H1 (cell line): ENCODE measurements around the gene ASXL2. TPM values are rescaled to one million over a fixed set of nuclear protein-coding genes. Genes with fewer than 3 reads are reported as not detected.

Experiments
- CTCF ChIA-PET: fragments of 300-600 bp; sonication (Branson Sonifier 250); formaldehyde crosslinking; loops from one replicate; lab custom pipeline; 2021; ENCODE audit not compliant: partially characterized antibody; lab: Charles Lee
- POLR2A ChIA-PET: fragments of 300-600 bp; sonication (Branson Sonifier 250); formaldehyde crosslinking; loops from one replicate; lab custom pipeline; 2021; ENCODE audit warnings: inconsistent platforms; ENCODE audit not compliant: partially characterized antibody; lab: Charles Lee
- DNase-seq, 2 experiments: peaks; one replicate each; pipeline versions ENCODE4 v3.0.0 to v3.0.0-alpha.2; 2010 to 2022; ENCODE audit warnings: low spot score in 2 of 2, low read depth in 1 of 2, mixed read lengths in 1 of 2
- FAIRE-seq: peaks from 2 replicates; lab custom pipeline; 2011; peaks lifted over from hg19 to GRCh38; lab: Jason Lieb, UNC
- H2AFZ ChIP-seq: 2 replicates; pipeline ENCODE4 v1.8.1; 2012; ENCODE audit warnings: low read length, inconsistent platforms
- H2AK5ac ChIP-seq: 2 replicates; pipeline ENCODE4 v1.6.1; 2013; ENCODE audit warnings: low read depth, low read length
- H2BK120ac ChIP-seq: replicated peaks from 2 replicates; pipeline ENCODE3; 2013; ENCODE audit warnings: low read depth, low read length, inconsistent platforms
- H2BK12ac ChIP-seq: 2 replicates; pipeline ENCODE4 v1.6.1; 2013; ENCODE audit warnings: low read depth, low read length
- H2BK15ac ChIP-seq: 2 replicates; pipeline ENCODE4 v1.6.1; 2013; ENCODE audit warnings: low read length
- H2BK20ac ChIP-seq: 2 replicates; pipeline ENCODE4 v1.6.1; 2013; ENCODE audit warnings: low read length
- H2BK5ac ChIP-seq: 2 replicates; pipeline ENCODE4 v1.6.1; 2013; ENCODE audit warnings: low read depth, low read length
- H3K14ac ChIP-seq: 2 replicates; pipeline ENCODE4 v1.6.1; 2013; ENCODE audit warnings: inconsistent platforms; ENCODE audit not compliant: insufficient read length
- H3K18ac ChIP-seq: 2 replicates; pipeline ENCODE4 v1.6.1; 2013; ENCODE audit warnings: low read length; ENCODE audit errors: extremely low read depth
- H3K23ac ChIP-seq: 2 replicates; pipeline ENCODE4 v1.6.1; 2013; ENCODE audit warnings: inconsistent platforms; ENCODE audit not compliant: insufficient read length
- H3K23me2 ChIP-seq: 2 replicates; pipeline ENCODE4 v1.6.1; 2013; ENCODE audit warnings: low read depth, low read length
- H3K27ac ChIP-seq: 2 replicates; pipeline ENCODE4 v1.6.1; 2011; ENCODE audit warnings: low read depth, low read length, inconsistent platforms
- H3K27me3 ChIP-seq, 4 experiments: replicated peaks in 1 of 4; 1 replicate in 1 of 4; 2 replicates in 3 of 4; pipeline versions ENCODE4 v1.6.1 to v1.8.1; 2011 to 2013; ENCODE audit warnings: low read length in 3 of 4, mild to moderate bottlenecking in 3 of 4, inconsistent platforms in 2 of 4, mixed read lengths in 2 of 4, moderate library complexity in 1 of 4; ENCODE audit not compliant: control insufficient read depth in 3 of 4, insufficient read depth in 3 of 4; ENCODE audit errors: extremely low read depth in 1 of 4
- H3K36me3 ChIP-seq, 4 experiments: 2 replicates each; pipeline versions ENCODE4 v1.6.1 to v1.8.1; 2011 to 2013; ENCODE audit warnings: mild to moderate bottlenecking in 4 of 4, low read length in 3 of 4, moderate library complexity in 2 of 4, control low read depth in 1 of 4, inconsistent platforms in 1 of 4; ENCODE audit not compliant: insufficient read depth in 4 of 4, control insufficient read depth in 2 of 4
- H3K4ac ChIP-seq: replicated peaks from 2 replicates; pipeline ENCODE3; 2013; ENCODE audit warnings: low read length, low read depth, mixed read lengths, inconsistent platforms; ENCODE audit not compliant: insufficient read length
- H3K4me1 ChIP-seq, 4 experiments: replicated peaks in 1 of 4; 1 replicate in 1 of 4; 2 replicates in 3 of 4; pipeline versions ENCODE4 v1.6.1 to v1.8.1; 2011 to 2013; ENCODE audit warnings: low read length in 3 of 4, inconsistent platforms in 2 of 4, mixed read lengths in 1 of 4; ENCODE audit not compliant: insufficient read depth in 4 of 4, control insufficient read depth in 3 of 4
- H3K4me2 ChIP-seq, 2 experiments: 2 replicates each; pipeline versions ENCODE4 v1.6.1 to v1.8.1; 2011 to 2013; ENCODE audit warnings: low read depth in 2 of 2, low read length in 2 of 2, control low read depth in 1 of 2, inconsistent platforms in 1 of 2, mild to moderate bottlenecking in 1 of 2; ENCODE audit not compliant: insufficient read depth in 1 of 2
- H3K4me3 ChIP-seq, 4 experiments: fragments of 200-600, 300-600 bp in 1 of 4; sonication (generic), shearing (Covaris generic), sonication (Bioruptor Twin) in 1 of 4; 2 replicates each; pipeline versions ENCODE4 v1.5.1 to v1.8.1; 2011 to 2016; ENCODE audit warnings: low read length in 4 of 4, low read depth in 3 of 4, control low read depth in 2 of 4, inconsistent platforms in 2 of 4, mild to moderate bottlenecking in 2 of 4, mixed read lengths in 1 of 4, moderate library complexity in 1 of 4; ENCODE audit not compliant: insufficient read depth in 2 of 4; ENCODE audit errors: extremely low read depth in 1 of 4
- H3K56ac ChIP-seq: replicated peaks from 2 replicates; pipeline ENCODE3; 2013; ENCODE audit warnings: low read depth, mild to moderate bottlenecking, mixed read lengths, low read length, inconsistent platforms; ENCODE audit not compliant: insufficient read length
- H3K79me1 ChIP-seq: 2 replicates; pipeline ENCODE4 v1.6.1; 2013; ENCODE audit warnings: low read depth, low read length, control low read depth
- H3K79me2 ChIP-seq, 2 experiments: 2 replicates each; pipeline versions ENCODE4 v1.6.1 to v1.8.1; 2012 to 2013; ENCODE audit warnings: low read length in 2 of 2, mild to moderate bottlenecking in 2 of 2, inconsistent platforms in 1 of 2; ENCODE audit not compliant: insufficient read depth in 2 of 2, control insufficient read depth in 1 of 2
- H3K9ac ChIP-seq, 4 experiments: replicated peaks in 1 of 4; 1 replicate in 1 of 4; 2 replicates in 3 of 4; pipeline versions ENCODE4 v1.6.1 to v1.8.1; 2011 to 2013; ENCODE audit warnings: low read depth in 3 of 4, low read length in 3 of 4, control low read depth in 2 of 4, mild to moderate bottlenecking in 2 of 4, moderate library complexity in 2 of 4, inconsistent platforms in 1 of 4; ENCODE audit errors: extremely low read depth in 1 of 4
- H3K9me3 ChIP-seq, 2 experiments: 2 replicates each; pipeline versions ENCODE4 v1.6.1 to v1.8.1; 2012 to 2013; ENCODE audit warnings: mild to moderate bottlenecking in 2 of 2, moderate library complexity in 2 of 2, control low read depth in 1 of 2, inconsistent platforms in 1 of 2, low read depth in 1 of 2, low read length in 1 of 2, mixed read lengths in 1 of 2; ENCODE audit not compliant: insufficient read depth in 2 of 2
- H4K20me1 ChIP-seq, 2 experiments: replicated peaks in 1 of 2; 2 replicates each; pipeline versions ENCODE3 to v1.8.1; 2011 to 2013; ENCODE audit warnings: inconsistent platforms in 2 of 2, low read length in 2 of 2, mild to moderate bottlenecking in 1 of 2; ENCODE audit not compliant: insufficient read depth in 2 of 2, control insufficient read depth in 1 of 2
- H4K5ac ChIP-seq: 2 replicates; pipeline ENCODE4 v1.6.1; 2013; ENCODE audit warnings: low read length, low read depth, mixed read lengths, inconsistent platforms; ENCODE audit not compliant: insufficient read length
- H4K8ac ChIP-seq: 2 replicates; pipeline ENCODE4 v1.8.0; 2013; ENCODE audit warnings: mild to moderate bottlenecking, moderate library complexity, low read length, inconsistent platforms; ENCODE audit not compliant: insufficient read depth; ENCODE audit errors: extremely low read depth
- H4K91ac ChIP-seq: replicated peaks from 2 replicates; pipeline ENCODE3; 2013; ENCODE audit warnings: low read length, mixed read lengths, inconsistent platforms; ENCODE audit not compliant: insufficient read length
- ASH2L ChIP-seq: fragments of 200-600, 300-600 bp; sonication (generic); IDR thresholded peaks from one replicate; pipeline ENCODE4 v1.7.1; 2017; ENCODE audit warnings: low read length
- CEBPB ChIP-seq: IDR thresholded peaks from 2 replicates; pipeline ENCODE4 v1.6.1; 2012; ENCODE audit warnings: low read depth, low read length
- JUN ChIP-seq: IDR thresholded peaks from 2 replicates; pipeline ENCODE4 v1.6.1; 2011; ENCODE audit warnings: low read depth, mild to moderate bottlenecking, improper control_type of control experiment, low read length
- KDM5A ChIP-seq: fragments of 200-600 bp; IDR thresholded peaks from 2 replicates; pipeline ENCODE4 v1.7.1; 2012; ENCODE audit warnings: mild to moderate bottlenecking, low read length, inconsistent platforms, mixed read lengths
- RBBP5 ChIP-seq: IDR thresholded peaks from 2 replicates; pipeline ENCODE4 v1.7.1; 2012; ENCODE audit warnings: low read depth, mild to moderate bottlenecking, inconsistent platforms, low read length, moderate library complexity, borderline replicate concordance
- RFX5 ChIP-seq: IDR thresholded peaks from 2 replicates; pipeline ENCODE4 v1.6.1; 2011; ENCODE audit warnings: low read depth, low read length, improper control_type of control experiment, borderline replicate concordance
- RXRA ChIP-seq: IDR thresholded peaks from 2 replicates; pipeline ENCODE4 v1.6.1; 2011; ENCODE audit warnings: low read depth, mild to moderate bottlenecking, low read length, moderate library complexity; ENCODE audit not compliant: insufficient read depth
- SAP30 ChIP-seq: fragments of 300-600 bp; sonication (generic); IDR thresholded peaks from 2 replicates; pipeline ENCODE4 v1.7.1; 2012; ENCODE audit warnings: low read length, moderate library complexity, mild to moderate bottlenecking, inconsistent platforms; ENCODE audit not compliant: insufficient read depth, insufficient replicate concordance
- TEAD4 ChIP-seq: IDR thresholded peaks from 2 replicates; pipeline ENCODE4 v1.6.1; 2012; ENCODE audit warnings: low read depth, low read length, inconsistent platforms, mixed read lengths
- WGBS, 2 experiments: shearing (Covaris generic) in 1 of 2; methylation state at CpG; one replicate each; pipeline versions ENCODE4 v1.1.6 to v1.1.7; 2013 to 2015; ENCODE audit warnings: low lambda C conversion rate in 2 of 2, mixed read lengths in 2 of 2, inconsistent platforms in 1 of 2, low coverage in 1 of 2, missing lambda C conversion rate in 1 of 2; ENCODE audit not compliant: insufficient replicate concordance in 2 of 2, insufficient coverage in 1 of 2, insufficient read length in 1 of 2; ENCODE audit errors: extremely low coverage in 1 of 2, missing lambda C conversion rate in 1 of 2; 5-methylcytosine and 5-hydroxymethylcytosine counted together
- polyA plus RNA-seq, 7 experiments: library from polyadenylated mRNA; depleted of rRNA in 3 of 7; stranded (reverse) in 5 of 7; unstranded in 2 of 7; fragments of >200 nt in 5 of 7; fragments of 200-250 nt in 2 of 7; gene quantifications; 1 replicate in 5 of 7; 2 replicates in 1 of 7; 4 replicates in 1 of 7; pipeline versions ENCODE4 v1.2.1 to v1.2.3, GENCODE V29; 2011 to 2013; ENCODE audit warnings: missing spikeins in 2 of 7, mixed read lengths in 2 of 7
- total RNA-seq: library from RNA; stranded (reverse); fragmentation: NEBNext Ultra II Directional; extraction: Animal tissue kit (Norgen Biotek cat#: 25700); gene quantifications from 2 replicates; pipeline ENCODE4 v1.2.1, GENCODE V29; 2021
- TF ChIP-seq, protein P1 (sequence below): IDR thresholded peaks from 2 replicates; pipeline ENCODE4 v1.6.1; 2012; ENCODE audit warnings: low read length, inconsistent platforms
- TF ChIP-seq, protein P2 (sequence below): IDR thresholded peaks from 2 replicates; pipeline ENCODE4 v1.6.1; 2011; ENCODE audit warnings: low read depth, mild to moderate bottlenecking, low read length; ENCODE audit not compliant: insufficient read depth

ASXL2 gene
- total and polyA plus RNA-seq, 2 of the 8 experiments (the other 6 are each of a cell fraction or from before 2014, with no cell fraction given) = 7.2 to 41.3 TPM

DNA sequence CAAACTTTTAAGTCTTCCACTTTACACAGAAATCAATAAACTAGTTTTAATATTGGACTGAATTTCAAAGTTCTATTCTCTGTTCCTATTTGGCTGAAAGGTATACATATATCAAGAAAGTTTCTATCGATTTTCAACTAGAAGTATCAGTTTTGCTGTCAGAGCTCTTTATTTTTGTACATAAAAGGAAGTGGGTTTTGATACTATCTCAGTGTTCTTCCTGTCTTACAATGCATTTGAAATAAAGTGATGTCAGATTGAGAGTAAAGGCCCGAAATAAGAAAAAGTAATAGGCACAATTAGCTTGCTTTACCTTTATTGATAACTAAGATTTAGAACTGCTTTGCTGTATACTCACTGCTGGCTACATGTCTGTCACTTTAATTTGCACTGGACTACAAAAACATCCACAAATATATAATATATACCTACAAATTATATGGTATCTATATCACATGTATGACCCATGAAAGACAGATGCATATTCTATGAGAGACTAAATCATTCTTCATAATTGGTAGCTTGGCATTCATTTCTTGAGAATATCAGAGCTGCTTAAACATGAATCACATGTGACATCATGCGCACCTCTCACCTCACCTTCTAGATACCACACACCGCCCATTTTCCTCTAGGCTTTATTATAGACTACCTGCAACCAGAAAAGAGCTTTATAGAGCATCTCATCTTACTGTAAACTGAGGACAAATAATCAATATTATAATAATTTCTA is 83.6 kb downstream of the ASXL2 start:
- no peak overlapping the region for H3K4me3 ChIP-seq
- no peak overlapping the region for H3K27ac ChIP-seq
- H2AK5ac ChIP-seq = no peak overlapping the region
- no peak overlapping the region for H3K4me2 ChIP-seq
- no peak overlapping the region for H4K8ac ChIP-seq
- no peaks in the 10 kb centered on the region for H3K79me1 ChIP-seq
- H3K9me3 ChIP-seq = no peaks in the 10 kb centered on the region
- FAIRE-seq (no peak), DNase-seq (no peak)
- no peaks in the 10 kb centered on the region for H4K20me1 ChIP-seq
- H3K9ac ChIP-seq = no peak overlapping the region
- H4K91ac ChIP-seq = no peak overlapping the region
- H3K79me2 ChIP-seq = no peaks in the 10 kb centered on the region
- H3K14ac ChIP-seq = no peak overlapping the region
- 91% methylated on average over 4 of the region's 4 CpGs; no CpG with 5 or more reads in 1 of the 2 experiments for WGBS, 2 experiments
- no peak overlapping the region for H2BK15ac ChIP-seq
- H2BK12ac ChIP-seq = no peak overlapping the region
- ChIA-PET CTCF (interaction anchor here (1.0 to 1.6 kb wide), 2 partner anchors 8 to 9 kb away, joined by 3 read pairs; no protein-coding TSS in a partner anchor), POLR2A (no interaction called here)
- no peak overlapping the region for H2AFZ ChIP-seq
- H3K4me1 ChIP-seq = no peaks in the 10 kb centered on the region
- peaks cover 0 to 10% (median 8%) of the 10 kb centered on the region in 4 experiments; a peak in 6 of 8 replicates for H3K36me3 ChIP-seq
- no peak overlapping the region for H3K18ac ChIP-seq
- H2BK20ac ChIP-seq = no peak overlapping the region
- no peak overlapping the region for H4K5ac ChIP-seq
- H3K23me2 ChIP-seq = no peaks in the 10 kb centered on the region
- H3K56ac ChIP-seq = no peak overlapping the region
- no peak overlapping the region for H2BK5ac ChIP-seq
- no peaks in the 10 kb centered on the region for H3K27me3 ChIP-seq
- no peak overlapping the region for H3K23ac ChIP-seq
- no peak overlapping the region for H2BK120ac ChIP-seq
- H3K4ac ChIP-seq = no peak overlapping the region
- no peak for TF ChIP-seq SAP30
- no peak for TF ChIP-seq TEAD4
- TF ChIP-seq RBBP5 = no peak
- TF ChIP-seq KDM5A = no peak
- TF ChIP-seq, protein P1, sequence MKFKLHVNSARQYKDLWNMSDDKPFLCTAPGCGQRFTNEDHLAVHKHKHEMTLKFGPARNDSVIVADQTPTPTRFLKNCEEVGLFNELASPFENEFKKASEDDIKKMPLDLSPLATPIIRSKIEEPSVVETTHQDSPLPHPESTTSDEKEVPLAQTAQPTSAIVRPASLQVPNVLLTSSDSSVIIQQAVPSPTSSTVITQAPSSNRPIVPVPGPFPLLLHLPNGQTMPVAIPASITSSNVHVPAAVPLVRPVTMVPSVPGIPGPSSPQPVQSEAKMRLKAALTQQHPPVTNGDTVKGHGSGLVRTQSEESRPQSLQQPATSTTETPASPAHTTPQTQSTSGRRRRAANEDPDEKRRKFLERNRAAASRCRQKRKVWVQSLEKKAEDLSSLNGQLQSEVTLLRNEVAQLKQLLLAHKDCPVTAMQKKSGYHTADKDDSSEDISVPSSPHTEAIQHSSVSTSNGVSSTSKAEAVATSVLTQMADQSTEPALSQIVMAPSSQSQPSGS = no peak
- TF ChIP-seq, protein P2, sequence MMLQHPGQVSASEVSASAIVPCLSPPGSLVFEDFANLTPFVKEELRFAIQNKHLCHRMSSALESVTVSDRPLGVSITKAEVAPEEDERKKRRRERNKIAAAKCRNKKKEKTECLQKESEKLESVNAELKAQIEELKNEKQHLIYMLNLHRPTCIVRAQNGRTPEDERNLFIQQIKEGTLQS = no peak
- TF ChIP-seq RXRA = no peak
- no peak for TF ChIP-seq CEBPB
- no peak for TF ChIP-seq ASH2L
- TF ChIP-seq RFX5 = no peak
- no peak for TF ChIP-seq JUN
